Gastroesophageal sphincter (tissue), 4 donors: ENCODE data around the gene PKIB. TPM values are rescaled to one million over a fixed set of nuclear protein-coding genes. Genes with fewer than 3 reads are reported as not detected.

Experiments
- ATAC-seq: fragments of 150-250 bp; one replicate; pipeline ENCODE4 v1.9.1; 2016; ENCODE audit warnings: mild to moderate bottlenecking, moderate library complexity
- H3K27ac ChIP-seq, 4 donors: fragments of 200-600 bp; sonication (generic) in 3 of 4; 1 replicate in 3 of 4; 2 replicates in 1 of 4; pipeline ENCODE4 v1.5.1; 2016 to 2019
- H3K27me3 ChIP-seq: fragments of 200-600 bp; sonication (generic); one replicate; pipeline ENCODE4 v1.5.1; 2019
- H3K36me3 ChIP-seq, 2 donors: fragments of 200-600 bp; sonication (generic); one replicate each; pipeline ENCODE4 v1.5.1; 2019; ENCODE audit warnings: control low read depth in 1 of 2
- H3K4me1 ChIP-seq, 3 donors: fragments of 200-600 bp; sonication (generic); 1 replicate in 2 of 3; 2 replicates in 1 of 3; pipeline ENCODE4 v1.5.1; 2016 to 2019; ENCODE audit warnings: control low read depth in 2 of 3
- H3K4me3 ChIP-seq, 2 donors: fragments of 200-600 bp; sonication (generic); one replicate each; pipeline ENCODE4 v1.5.1; 2019; ENCODE audit warnings: mild to moderate bottlenecking in 1 of 2, moderate library complexity in 1 of 2
- H3K9me3 ChIP-seq, 3 donors: fragments of 200-600 bp; sonication (generic); one replicate each; pipeline ENCODE4 v1.5.1; 2017 to 2019; ENCODE audit warnings: control low read depth in 2 of 3
- EP300 ChIP-seq: sonication (generic); formaldehyde crosslinking; IDR thresholded peaks from one replicate; pipeline ENCODE4 v1.6.1; 2017; ENCODE audit warnings: antibody characterized with exemption, mild to moderate bottlenecking
- POLR2A ChIP-seq, 2 donors: fragments of 450-650 bp; IDR thresholded peaks; one replicate each; pipeline ENCODE4 v1.6.1; 2017; ENCODE audit warnings: antibody characterized with exemption in 2 of 2, mild to moderate bottlenecking in 2 of 2, moderate library complexity in 1 of 2
- POLR2AphosphoS5 ChIP-seq: sonication (generic); formaldehyde crosslinking; IDR thresholded peaks from one replicate; pipeline ENCODE4 v1.6.1; 2017; ENCODE audit warnings: antibody characterized with exemption
- WGBS, 2 donors: methylation state at CpG; one replicate each; pipeline ENCODE4 v1.1.5; 2018; ENCODE audit warnings: low coverage in 1 of 2; 5-methylcytosine and 5-hydroxymethylcytosine counted together
- total RNA-seq, 4 donors: library from RNA; depleted of rRNA; stranded (reverse); fragments of >200 nt; gene quantifications; one replicate each; pipeline ENCODE4 v1.1.0, GENCODE V29; 2016
- TF ChIP-seq, protein P1 (sequence below), 4 experiments: fragments of 200-600 bp in 2 of 4; fragments of 450-650 bp in 2 of 4; sonication (generic) in 1 of 4; IDR thresholded peaks; one replicate each; pipeline ENCODE4 v1.5.1; 2017 to 2019; ENCODE audit warnings: antibody characterized with exemption in 4 of 4, mild to moderate bottlenecking in 2 of 4, moderate library complexity in 2 of 4

Gene PKIB
- total RNA-seq, 4 donors from 2014 or later: 0.67 to 1.1 TPM; not detected in 2

DNA sequence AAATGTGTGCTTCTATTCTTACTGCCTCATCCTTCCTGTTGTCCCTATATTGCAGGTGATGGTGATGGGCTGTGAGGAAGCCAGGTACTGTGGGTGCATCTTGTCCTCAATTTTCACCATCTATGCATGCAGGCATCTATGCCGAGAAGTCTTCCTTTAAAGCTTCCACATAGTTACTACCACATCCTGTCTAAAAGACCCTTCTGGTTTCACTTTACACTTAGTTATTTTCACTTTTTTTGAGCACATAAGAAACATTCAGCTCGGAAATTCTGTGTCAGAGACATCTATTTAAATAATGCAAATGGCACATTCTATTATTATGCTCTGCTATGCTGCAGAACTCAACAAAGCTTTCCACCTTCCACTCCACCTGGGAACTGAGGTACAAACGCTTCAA lies 141.1 kb downstream of the PKIB start:
- Histone ChIP-seq H3K27me3 (no peaks in the 10 kb centered on the region), H3K9me3 (no peaks in the 10 kb centered on the region), H3K27ac (no peak overlapping the region), H3K4me3 (no peak overlapping the region), H3K36me3 (no peaks in the 10 kb centered on the region), H3K4me1 (no peaks in the 10 kb centered on the region)
- WGBS, 2 donors: 60 to 88% methylated on average over 2 to 3 of the region's 3 CpGs
- no peak for ATAC-seq
- TF ChIP-seq POLR2A (IDR thresholded peaks at IDR 0.05): no peak
- TF ChIP-seq, protein P1, sequence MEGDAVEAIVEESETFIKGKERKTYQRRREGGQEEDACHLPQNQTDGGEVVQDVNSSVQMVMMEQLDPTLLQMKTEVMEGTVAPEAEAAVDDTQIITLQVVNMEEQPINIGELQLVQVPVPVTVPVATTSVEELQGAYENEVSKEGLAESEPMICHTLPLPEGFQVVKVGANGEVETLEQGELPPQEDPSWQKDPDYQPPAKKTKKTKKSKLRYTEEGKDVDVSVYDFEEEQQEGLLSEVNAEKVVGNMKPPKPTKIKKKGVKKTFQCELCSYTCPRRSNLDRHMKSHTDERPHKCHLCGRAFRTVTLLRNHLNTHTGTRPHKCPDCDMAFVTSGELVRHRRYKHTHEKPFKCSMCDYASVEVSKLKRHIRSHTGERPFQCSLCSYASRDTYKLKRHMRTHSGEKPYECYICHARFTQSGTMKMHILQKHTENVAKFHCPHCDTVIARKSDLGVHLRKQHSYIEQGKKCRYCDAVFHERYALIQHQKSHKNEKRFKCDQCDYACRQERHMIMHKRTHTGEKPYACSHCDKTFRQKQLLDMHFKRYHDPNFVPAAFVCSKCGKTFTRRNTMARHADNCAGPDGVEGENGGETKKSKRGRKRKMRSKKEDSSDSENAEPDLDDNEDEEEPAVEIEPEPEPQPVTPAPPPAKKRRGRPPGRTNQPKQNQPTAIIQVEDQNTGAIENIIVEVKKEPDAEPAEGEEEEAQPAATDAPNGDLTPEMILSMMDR (IDR thresholded peaks at IDR 0.05): no peak
- TF ChIP-seq POLR2AphosphoS5: no peak
- TF ChIP-seq EP300: no peak

DNA sequence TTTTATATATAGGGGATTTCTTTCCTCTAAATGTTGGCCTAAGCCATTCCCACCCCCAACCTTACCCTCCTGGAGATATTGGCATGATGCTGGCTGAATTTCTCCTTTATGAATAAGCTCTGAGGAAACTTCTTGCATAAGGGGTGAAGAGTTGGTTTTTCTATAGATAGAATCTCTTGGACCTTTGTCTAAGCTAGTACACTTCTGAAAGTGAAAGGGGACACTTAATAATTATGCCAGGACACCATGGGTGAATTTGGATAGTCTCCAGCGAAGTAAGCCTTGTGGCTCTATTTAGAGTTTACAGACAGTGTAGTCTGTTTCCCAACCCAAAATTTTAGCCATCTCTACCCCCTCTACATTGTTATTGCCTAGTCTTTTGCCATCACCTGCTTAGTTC lies 142.3 kb downstream of the PKIB start:
- 82 to 100% methylated on average over 1 of the region's 1 CpG for WGBS, 2 donors
- Histone ChIP-seq H3K27me3 (no peaks in the 10 kb centered on the region), H3K9me3 (no peaks in the 10 kb centered on the region), H3K36me3 (no peaks in the 10 kb centered on the region), H3K4me1 (no peaks in the 10 kb centered on the region), H3K4me3 (no peak overlapping the region), H3K27ac (no peak overlapping the region)
- ATAC-seq: no peak
- TF ChIP-seq POLR2AphosphoS5 (no peak), EP300 (no peak), POLR2A (IDR thresholded peaks at IDR 0.05) (no peak)
- TF ChIP-seq, protein P1 (IDR thresholded peaks at IDR 0.05): no peak

DNA sequence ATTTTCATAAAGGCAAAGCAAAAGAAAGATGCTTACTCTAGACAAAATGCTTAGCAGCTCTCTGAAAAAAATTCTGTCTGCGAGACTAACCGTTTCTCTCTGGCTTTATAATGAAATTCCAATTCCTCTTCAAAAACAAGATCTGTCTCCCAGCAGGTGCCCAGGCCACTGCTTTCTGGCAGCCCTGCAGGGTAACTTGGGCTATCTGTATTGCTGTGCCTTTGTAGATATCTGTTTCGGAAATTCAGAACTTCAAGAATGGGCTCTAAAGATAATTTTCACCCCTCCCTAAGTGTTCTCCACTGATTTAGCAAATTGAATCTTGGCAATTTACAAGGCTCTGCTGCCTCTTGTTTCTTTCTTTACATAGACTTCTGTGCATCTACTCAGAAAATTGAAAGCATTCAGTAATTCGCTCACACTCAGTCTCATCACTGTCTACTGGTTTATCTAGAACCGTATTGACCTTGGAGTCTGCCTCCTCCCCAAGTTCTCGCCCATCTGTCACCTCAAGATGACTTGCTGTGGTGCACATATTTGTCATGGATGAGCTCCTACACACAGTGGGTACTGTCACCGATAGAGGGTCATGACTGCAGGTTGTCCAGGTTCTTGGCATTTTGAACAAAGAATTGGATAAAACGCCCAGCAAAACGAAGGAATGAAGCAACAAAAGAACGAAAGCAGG lies 142.9 kb downstream of the PKIB start:
- H3K36me3 ChIP-seq: no peaks in the 10 kb centered on the region
- ATAC-seq: no peak
- H3K9me3 ChIP-seq: no peaks in the 10 kb centered on the region
- no peak overlapping the region for H3K27ac ChIP-seq
- TF ChIP-seq POLR2A (IDR thresholded peaks at IDR 0.05) (no peak), EP300 (no peak), POLR2AphosphoS5 (no peak)
- TF ChIP-seq, protein P1 (IDR thresholded peaks at IDR 0.05): no peak
- H3K27me3 ChIP-seq: no peaks in the 10 kb centered on the region
- no peak overlapping the region for H3K4me3 ChIP-seq
- H3K4me1 ChIP-seq: no peaks in the 10 kb centered on the region
- whole genome bisulfite sequencing, 2 donors: 84 to 87% methylated on average over 10 of the region's 10 CpGs

DNA sequence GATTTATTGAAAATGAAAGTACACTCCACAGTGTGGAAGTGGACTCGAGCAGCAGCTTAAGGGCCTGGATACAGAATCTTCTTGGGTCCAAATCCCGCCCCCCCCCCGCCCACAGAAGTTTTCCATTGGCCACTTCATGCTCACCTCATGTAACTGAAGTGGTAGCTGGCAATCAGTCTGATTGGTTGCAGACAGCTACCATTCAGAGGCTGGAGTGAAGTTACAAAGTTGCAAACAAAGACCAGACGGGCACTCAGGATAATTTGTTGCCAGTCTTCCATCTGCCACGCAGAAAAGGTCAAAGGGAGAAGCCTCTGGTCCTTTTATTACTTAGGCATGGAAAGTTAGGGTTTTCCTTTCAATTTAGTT lies 143.5 kb downstream of the PKIB start:
- no peaks in the 10 kb centered on the region for H3K9me3 ChIP-seq
- no peaks in the 10 kb centered on the region for H3K36me3 ChIP-seq
- no peak overlapping the region for H3K4me3 ChIP-seq
- no peak for TF ChIP-seq POLR2A (IDR thresholded peaks at IDR 0.05)
- TF ChIP-seq, protein P1 (IDR thresholded peaks at IDR 0.05): no peak
- no peak for TF ChIP-seq POLR2AphosphoS5
- TF ChIP-seq EP300: no peak
- no peaks in the 10 kb centered on the region for H3K27me3 ChIP-seq
- WGBS, 2 donors: 61 to 67% methylated on average over 5 of the region's 5 CpGs
- ATAC-seq: no peak
- no peaks in the 10 kb centered on the region for H3K4me1 ChIP-seq
- H3K27ac ChIP-seq: no peak overlapping the region

DNA sequence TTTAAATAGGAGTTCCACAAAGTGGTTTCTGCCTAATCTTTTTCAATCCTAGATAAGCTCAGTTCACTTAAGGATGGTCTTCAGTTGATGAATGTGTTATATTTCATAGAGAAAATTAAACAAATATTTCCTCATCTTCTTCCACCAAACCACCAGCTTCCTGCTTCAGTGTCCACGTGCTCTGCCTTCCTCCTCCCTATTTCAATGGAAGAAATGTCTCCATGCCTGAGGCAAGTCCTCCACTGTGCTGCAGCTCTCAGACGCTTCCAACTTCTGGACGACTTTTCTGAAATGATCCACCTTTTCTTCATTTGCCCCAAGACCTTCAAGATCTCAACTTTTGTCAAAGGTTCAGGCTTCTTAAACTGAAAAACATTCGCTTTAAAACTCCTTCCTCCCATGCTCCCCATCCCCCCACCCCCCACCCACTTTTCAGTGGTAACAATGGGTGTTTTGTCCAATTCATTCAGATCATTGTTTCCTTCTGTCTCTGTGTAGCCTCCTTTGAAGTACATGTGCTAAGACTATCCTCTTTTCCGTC lies 144.1 kb downstream of the PKIB start:
- no peak for ATAC-seq
- H3K27me3 ChIP-seq: no peaks in the 10 kb centered on the region
- TF ChIP-seq POLR2A (IDR thresholded peaks at IDR 0.05): no peak
- TF ChIP-seq POLR2AphosphoS5: no peak
- TF ChIP-seq EP300: no peak
- TF ChIP-seq, protein P1 (IDR thresholded peaks at IDR 0.05): no peak
- no peaks in the 10 kb centered on the region for H3K4me1 ChIP-seq
- H3K9me3 ChIP-seq: no peaks in the 10 kb centered on the region
- H3K4me3 ChIP-seq: no peak overlapping the region
- H3K36me3 ChIP-seq: no peaks in the 10 kb centered on the region
- WGBS, 2 donors: 63 to 74% methylated on average over 5 of the region's 5 CpGs
- H3K27ac ChIP-seq: no peak overlapping the region
